HFFc6 (cell line): ENCODE data around the gene EFHC1. TPM values are rescaled to one million over a fixed set of nuclear protein-coding genes. Genes with fewer than 3 reads are reported as not detected.
"Not testable (repeated sequence)": the region's sequence is repeated elsewhere in the genome, so short reads cannot be mapped to it uniquely, and the experiment has no call there.

Experiments
- DNase-seq: peaks from one replicate; pipeline ENCODE4 v3.0.0-alpha.2; 2018
- H3K27ac Mint-ChIP-seq: 2 replicates; pipeline ENCODE4 v1.8.0; 2020; ENCODE audit warnings: mild to moderate bottlenecking, mixed read lengths
- H3K27me3 Mint-ChIP-seq: 2 replicates; pipeline ENCODE4 v1.8.0; 2021; ENCODE audit warnings: mild to moderate bottlenecking, moderate library complexity, mixed read lengths; ENCODE audit not compliant: insufficient read depth
- H3K36me3 Mint-ChIP-seq: 2 replicates; pipeline ENCODE4 v1.8.0; 2021; ENCODE audit warnings: low read depth, mixed read lengths
- H3K4me1 Mint-ChIP-seq: 2 replicates; pipeline ENCODE4 v1.8.0; 2020; ENCODE audit warnings: low read depth, mixed read lengths
- H3K4me3 Mint-ChIP-seq: 2 replicates; pipeline ENCODE4 v1.8.0; 2020; ENCODE audit warnings: mild to moderate bottlenecking, moderate library complexity, mixed read lengths
- H3K9me3 Mint-ChIP-seq: 2 replicates; pipeline ENCODE4 v1.8.0; 2020; ENCODE audit warnings: mild to moderate bottlenecking, mixed read lengths
- total RNA-seq, 6 experiments: library from RNA; stranded (reverse); fragmentation: NEBNext Ultra II Directional; extraction: Animal tissue kit (Norgen Biotek cat#: 25700); gene quantifications; 2 replicates in 1 of 6; 3 replicates in 5 of 6; pipeline ENCODE4 v1.2.3, GENCODE V29; 2021
- TF ChIP-seq, protein P1 (sequence below): fragments of 200-600 bp; sonication (generic); IDR thresholded peaks from 2 replicates; pipeline ENCODE4 v1.5.0; 2021; ENCODE audit warnings: antibody characterized with exemption, mild to moderate bottlenecking

EFHC1 gene
- total RNA-seq, 6 experiments from 2014 or later: 10.0 to 17.3 (median 13.8) TPM

DNA sequence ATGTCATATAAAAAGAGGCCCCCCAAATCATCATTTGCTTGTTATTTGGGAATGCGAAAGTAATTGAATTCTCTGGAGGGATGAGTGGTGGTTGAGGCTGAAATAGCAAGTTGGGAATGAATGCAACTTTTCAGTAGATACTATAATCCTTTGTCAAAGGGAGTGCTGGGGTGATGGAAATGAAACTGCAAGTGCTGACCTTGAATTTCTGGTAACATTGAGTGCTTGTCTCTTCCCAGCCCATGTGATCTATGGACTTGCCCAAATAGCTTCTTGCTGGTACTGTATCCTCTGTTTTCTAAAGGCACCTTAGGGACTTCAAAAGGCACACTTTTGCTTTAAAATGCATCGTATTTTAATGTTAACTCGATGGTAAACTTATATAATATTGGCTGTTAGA, 43.4 kb upstream of the EFHC1 start:
- Mint-ChIP-seq H3K4me3 (no peak overlapping the region), H3K4me1 (peaks cover 6% of the 10 kb centered on the region), H3K27ac (no peak overlapping the region), H3K9me3 (peaks cover 4% of the 10 kb centered on the region), H3K36me3 (peaks cover 12% of the 10 kb centered on the region), H3K27me3 (no peaks in the 10 kb centered on the region)
- no peak for DNase-seq
- TF ChIP-seq, protein P1, sequence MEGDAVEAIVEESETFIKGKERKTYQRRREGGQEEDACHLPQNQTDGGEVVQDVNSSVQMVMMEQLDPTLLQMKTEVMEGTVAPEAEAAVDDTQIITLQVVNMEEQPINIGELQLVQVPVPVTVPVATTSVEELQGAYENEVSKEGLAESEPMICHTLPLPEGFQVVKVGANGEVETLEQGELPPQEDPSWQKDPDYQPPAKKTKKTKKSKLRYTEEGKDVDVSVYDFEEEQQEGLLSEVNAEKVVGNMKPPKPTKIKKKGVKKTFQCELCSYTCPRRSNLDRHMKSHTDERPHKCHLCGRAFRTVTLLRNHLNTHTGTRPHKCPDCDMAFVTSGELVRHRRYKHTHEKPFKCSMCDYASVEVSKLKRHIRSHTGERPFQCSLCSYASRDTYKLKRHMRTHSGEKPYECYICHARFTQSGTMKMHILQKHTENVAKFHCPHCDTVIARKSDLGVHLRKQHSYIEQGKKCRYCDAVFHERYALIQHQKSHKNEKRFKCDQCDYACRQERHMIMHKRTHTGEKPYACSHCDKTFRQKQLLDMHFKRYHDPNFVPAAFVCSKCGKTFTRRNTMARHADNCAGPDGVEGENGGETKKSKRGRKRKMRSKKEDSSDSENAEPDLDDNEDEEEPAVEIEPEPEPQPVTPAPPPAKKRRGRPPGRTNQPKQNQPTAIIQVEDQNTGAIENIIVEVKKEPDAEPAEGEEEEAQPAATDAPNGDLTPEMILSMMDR: no peak

DNA sequence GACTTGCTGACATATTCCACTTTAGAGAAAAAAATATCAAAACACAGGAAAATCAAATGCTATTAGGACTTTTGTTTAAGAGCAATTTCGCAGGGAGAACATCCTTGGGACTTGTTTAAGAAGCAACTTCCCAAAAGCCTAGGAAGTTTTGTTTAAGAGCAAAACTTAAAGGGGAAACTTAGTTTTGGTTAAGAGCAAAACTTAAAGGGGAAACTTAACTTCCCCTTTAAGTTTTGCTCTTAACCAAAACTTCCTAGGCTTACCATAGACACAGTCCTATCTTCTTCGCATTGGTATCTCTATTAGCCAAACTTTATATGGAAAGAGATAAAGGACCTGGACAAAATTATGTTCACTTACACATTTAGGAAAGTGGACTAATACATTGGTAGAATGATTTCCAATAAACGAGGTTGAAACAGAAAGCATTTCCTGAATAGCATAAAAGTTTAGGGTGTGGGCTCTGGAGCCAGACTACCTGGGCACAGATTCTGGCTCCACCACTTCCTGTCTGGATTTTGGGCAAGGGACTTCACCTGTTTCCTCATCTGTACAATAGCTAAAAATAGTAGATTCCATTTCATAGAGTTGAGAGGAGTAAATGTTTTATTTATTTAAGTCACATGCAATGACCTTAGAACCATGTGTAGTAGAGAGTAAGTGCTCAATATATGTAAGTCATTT, 42.5 kb upstream of the EFHC1 start:
- H3K4me1 Mint-ChIP-seq: peaks cover 6% of the 10 kb centered on the region
- H3K9me3 Mint-ChIP-seq: peaks cover 4% of the 10 kb centered on the region
- no peaks in the 10 kb centered on the region for H3K27me3 Mint-ChIP-seq
- DNase-seq: no peak
- H3K36me3 Mint-ChIP-seq: peaks cover 12% of the 10 kb centered on the region
- H3K4me3 Mint-ChIP-seq: no peak overlapping the region
- TF ChIP-seq, protein P1: no peak
- no peak overlapping the region for H3K27ac Mint-ChIP-seq

DNA sequence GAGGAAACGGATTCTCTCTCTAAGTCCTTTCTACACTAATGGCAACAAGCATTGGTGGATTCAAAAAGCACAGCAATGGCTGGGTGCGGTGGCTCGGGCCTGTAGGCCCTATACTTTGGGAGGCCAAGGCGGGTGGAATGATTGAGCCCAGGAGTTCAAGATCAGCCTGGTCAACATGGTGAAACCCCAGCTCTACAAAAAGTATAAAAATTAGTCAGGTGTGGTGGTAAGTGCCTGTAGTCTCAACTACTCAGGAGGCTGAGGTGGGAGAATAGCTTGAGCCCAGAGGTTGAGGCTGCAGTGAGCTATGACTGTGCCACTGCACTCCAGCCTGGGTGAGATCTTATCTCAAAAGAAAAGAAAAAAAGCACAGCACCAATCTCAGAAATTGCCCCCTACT, 38.9 kb upstream of the EFHC1 start:
- H3K36me3 Mint-ChIP-seq: no peaks in the 10 kb centered on the region; the same call in 1 of the 2 replicates
- H3K27me3 Mint-ChIP-seq: no peaks in the 10 kb centered on the region; the same call in 1 of the 2 replicates

DNA sequence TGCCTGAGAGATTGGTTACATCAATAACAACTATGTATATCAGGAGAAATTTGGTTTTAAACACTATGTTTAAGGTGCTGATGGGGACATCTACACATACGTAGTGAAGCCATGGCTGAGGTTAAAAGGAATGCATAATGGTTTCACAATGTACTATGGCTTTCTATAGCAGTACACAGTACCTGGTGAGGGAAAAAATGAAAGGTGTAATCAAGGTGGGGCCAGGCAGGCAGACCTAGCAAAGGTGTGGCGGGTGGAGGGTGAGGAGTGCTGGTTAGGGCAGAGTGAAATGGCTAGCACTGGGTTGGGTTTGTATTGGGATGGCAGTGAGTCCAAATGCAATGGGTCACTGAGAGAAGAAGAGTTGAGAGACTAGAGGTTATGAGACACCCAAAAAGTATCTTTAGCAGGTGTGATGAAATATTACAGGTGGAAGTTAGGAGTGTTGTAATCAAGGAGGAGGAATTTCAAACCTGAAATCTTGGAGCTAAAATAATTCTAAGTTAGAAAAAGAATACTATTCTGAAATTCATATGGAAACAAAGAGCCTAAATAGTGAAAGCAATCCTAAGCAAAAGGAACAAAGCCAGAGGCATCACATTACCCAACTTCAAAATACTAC, 35.9 kb upstream of the EFHC1 start:
- no peak overlapping the region for H3K27ac Mint-ChIP-seq
- no peak overlapping the region for H3K4me3 Mint-ChIP-seq
- DNase-seq: no peak

More for the DNA sequence above, 38.9 kb upstream of the EFHC1 start:
- TF ChIP-seq, protein P1: no peak
- DNase-seq: no peak
- peaks cover 6% of the 10 kb centered on the region for H3K4me1 Mint-ChIP-seq
- H3K9me3 Mint-ChIP-seq: no peaks in the 10 kb centered on the region
- H3K27ac Mint-ChIP-seq: no peak overlapping the region
- H3K4me3 Mint-ChIP-seq: no peak overlapping the region

DNA sequence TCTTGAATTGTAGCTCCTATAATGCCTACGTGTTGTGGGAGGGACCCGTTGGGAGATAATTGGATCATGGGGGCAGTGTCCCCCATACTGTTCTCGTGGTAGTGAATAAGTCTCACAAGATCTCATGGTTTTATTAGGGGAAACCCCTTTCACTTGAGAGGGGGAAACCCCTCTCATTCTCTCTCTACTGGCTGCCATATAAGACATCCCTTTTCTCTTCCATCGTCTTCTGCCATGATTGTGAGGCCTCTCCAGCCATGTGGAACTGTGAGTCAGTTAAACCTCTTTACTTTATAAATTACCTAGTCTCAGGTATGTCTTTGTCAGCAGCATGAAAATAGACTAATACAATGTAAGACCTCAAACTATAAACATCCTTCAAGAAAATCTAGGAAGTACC, 35.1 kb upstream of the EFHC1 start:
- TF ChIP-seq, protein P1: no peak
- DNase-seq: no peak
- H3K36me3 Mint-ChIP-seq: no peaks in the 10 kb centered on the region
- H3K9me3 Mint-ChIP-seq: no peaks in the 10 kb centered on the region
- no peak overlapping the region for H3K4me3 Mint-ChIP-seq
- no peaks in the 10 kb centered on the region; the same call in 1 of the 2 replicates for H3K27me3 Mint-ChIP-seq
- peaks cover 15% of the 10 kb centered on the region for H3K4me1 Mint-ChIP-seq
- no peak overlapping the region for H3K27ac Mint-ChIP-seq

More for the DNA sequence above, 35.9 kb upstream of the EFHC1 start:
- H3K9me3 Mint-ChIP-seq: no peaks in the 10 kb centered on the region
- peaks cover 7% of the 10 kb centered on the region for H3K4me1 Mint-ChIP-seq
- no peaks in the 10 kb centered on the region for H3K36me3 Mint-ChIP-seq
- TF ChIP-seq, protein P1: no peak
- H3K27me3 Mint-ChIP-seq: no peaks in the 10 kb centered on the region; the same call in 1 of the 2 replicates

DNA sequence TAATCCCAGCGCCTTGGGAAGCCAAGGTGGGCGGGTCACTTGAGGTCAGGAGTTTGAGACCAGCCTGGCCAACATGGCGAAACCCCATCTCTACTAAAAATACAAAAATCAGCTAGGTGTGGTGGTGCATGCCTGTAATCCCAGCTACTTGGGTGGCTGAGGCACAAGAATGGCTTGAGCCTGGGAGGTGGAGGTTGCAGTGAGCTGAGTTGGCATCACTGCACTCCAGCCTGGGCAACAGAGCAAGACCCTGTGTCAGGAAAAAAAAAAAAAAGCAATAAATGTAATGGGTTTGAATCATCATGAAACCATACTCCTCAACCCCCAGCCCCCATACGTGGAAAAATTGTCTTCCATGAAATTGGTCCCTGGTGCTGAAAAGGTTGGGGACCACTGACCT, 32.0 kb upstream of the EFHC1 start:
- H3K4me3 Mint-ChIP-seq, H3K27me3 Mint-ChIP-seq, DNase-seq, H3K9me3 Mint-ChIP-seq, H3K36me3 Mint-ChIP-seq, H3K27ac Mint-ChIP-seq: not testable (repeated sequence)
- peaks cover 46% of the 10 kb centered on the region for H3K4me1 Mint-ChIP-seq
